Mesodermal cell (in vitro differentiated cells): ENCODE measurements around the gene DNAJB7.
"Not testable (repeated sequence)": the region's sequence is repeated elsewhere in the genome, so short reads cannot be mapped to it uniquely, and the experiment has no call there.

Experiments used
- H3K27ac ChIP-seq: 2 replicates; pipeline ENCODE4 v1.7.0; 2013; ENCODE audit warnings: mild to moderate bottlenecking, low read depth, low read length, moderate library complexity; ENCODE audit not compliant: severe bottlenecking
- H3K36me3 ChIP-seq: 2 replicates; pipeline ENCODE4 v1.7.1; 2013; ENCODE audit warnings: mild to moderate bottlenecking, low read length, moderate library complexity; ENCODE audit not compliant: control insufficient read depth, insufficient read depth
- H3K4me1 ChIP-seq: one replicate; pipeline ENCODE4 v1.7.1; 2013; ENCODE audit warnings: mild to moderate bottlenecking, low read length; ENCODE audit not compliant: insufficient read depth, control insufficient read depth, poor library complexity, severe bottlenecking
- H3K4me3 ChIP-seq: 2 replicates; pipeline ENCODE4 v1.7.0; 2013; ENCODE audit warnings: low read length, control low read depth, mild to moderate bottlenecking; ENCODE audit not compliant: insufficient read depth, poor library complexity, severe bottlenecking; ENCODE audit errors: extremely low read depth
- H3K9me3 ChIP-seq: 2 replicates; pipeline ENCODE4 v1.7.1; 2013; ENCODE audit warnings: mild to moderate bottlenecking, low read length, moderate library complexity; ENCODE audit not compliant: control insufficient read depth
- whole genome bisulfite sequencing, 2 experiments: methylation state at CpG; one replicate each; pipeline ENCODE4 v1.1.5; 2013; ENCODE audit warnings: missing lambda C conversion rate in 2 of 2; ENCODE audit not compliant: insufficient coverage in 2 of 2; 5-methylcytosine and 5-hydroxymethylcytosine counted together

The DNAJB7 gene

GRCh38 chr22:40845816-40846215 lies 16.1 kb downstream of the DNAJB7 start:
- H3K27ac ChIP-seq, H3K4me3 ChIP-seq, H3K9me3 ChIP-seq, H3K4me1 ChIP-seq: not testable (repeated sequence)
- 91 to 99% methylated on average over 8 to 9 of the region's 11 CpGs for WGBS, 2 experiments
- peaks cover 90% of the 10 kb centered on the region for H3K36me3 ChIP-seq

GRCh38 chr22:40844951-40845350 lies 17.0 kb downstream of the DNAJB7 start:
- no peak overlapping the region for H3K4me3 ChIP-seq
- H3K9me3 ChIP-seq = no peaks in the 10 kb centered on the region
- peaks cover 93% of the 10 kb centered on the region for H3K36me3 ChIP-seq
- H3K27ac ChIP-seq = no peak overlapping the region
- no peaks in the 10 kb centered on the region for H3K4me1 ChIP-seq
- no CpG with 5 or more reads among the region's 3 CpGs for WGBS, 2 experiments

GRCh38 chr22:40838486-40838885 lies 23.4 kb downstream of the DNAJB7 start:
- H3K27ac ChIP-seq = no peak overlapping the region
- 100% methylated on average over 2 to 3 of the region's 3 CpGs for WGBS, 2 experiments
- H3K9me3 ChIP-seq = no peaks in the 10 kb centered on the region
- peaks cover 89% of the 10 kb centered on the region for H3K36me3 ChIP-seq
- no peak overlapping the region for H3K4me3 ChIP-seq
- H3K4me1 ChIP-seq = no peaks in the 10 kb centered on the region

GRCh38 chr22:40834619-40835018 lies 27.3 kb downstream of the DNAJB7 start:
- H3K4me1 ChIP-seq = no peaks in the 10 kb centered on the region
- no peak overlapping the region for H3K27ac ChIP-seq
- no peaks in the 10 kb centered on the region for H3K9me3 ChIP-seq
- peaks cover 86% of the 10 kb centered on the region for H3K36me3 ChIP-seq
- 94 to 100% methylated on average over 3 of the region's 3 CpGs for WGBS, 2 experiments
- no peak overlapping the region for H3K4me3 ChIP-seq

- Histone ChIP-seq H3K9me3 (no peaks in the 10 kb centered on the region), H3K27ac (no peak overlapping the region), H3K36me3 (peaks cover 84% of the 10 kb centered on the region), H3K4me3 (no peak overlapping the region), H3K4me1 (peaks cover 6% of the 10 kb centered on the region)
- WGBS, 2 experiments = 94 to 100% methylated on average over 5 to 6 of the region's 6 CpGs
Observed at GRCh38 chr22:40829131-40829530, 32.8 kb downstream of the DNAJB7 start.

GRCh38 chr22:40826984-40827741 lies 34.8 kb downstream of the DNAJB7 start:
- Histone ChIP-seq H3K4me3 (no peak overlapping the region), H3K9me3 (no peaks in the 10 kb centered on the region), H3K27ac (peak overlapping the region; percentile 1), H3K4me1 (peaks cover 6% of the 10 kb centered on the region), H3K36me3 (peaks cover 86% of the 10 kb centered on the region)
- WGBS, 2 experiments = 87 to 100% methylated on average over 1 to 3 of the region's 7 CpGs

- H3K4me1 ChIP-seq, H3K4me3 ChIP-seq, H3K9me3 ChIP-seq, H3K27ac ChIP-seq: not testable (repeated sequence)
- peaks cover 79% of the 10 kb centered on the region for H3K36me3 ChIP-seq
- 100% methylated on average over 1 of the region's 2 CpGs; no CpG with 5 or more reads in 1 of the 2 experiments for WGBS, 2 experiments
Observed at GRCh38 chr22:40826292-40826691, 35.6 kb downstream of the DNAJB7 start.

GRCh38 chr22:40823426-40823825 lies 38.5 kb downstream of the DNAJB7 start:
- Histone ChIP-seq H3K9me3 (no peaks in the 10 kb centered on the region), H3K4me1 (peaks cover 6% of the 10 kb centered on the region), H3K36me3 (peaks cover 54% of the 10 kb centered on the region), H3K27ac (no peak overlapping the region), H3K4me3 (no peak overlapping the region)
- no CpG with 5 or more reads among the region's 1 CpG for WGBS, 2 experiments

GRCh38 chr22:40819599-40820140 lies 42.2 kb downstream of the DNAJB7 start:
- 43% methylated on average over 1 of the region's 4 CpGs; no CpG with 5 or more reads in 1 of the 2 experiments for WGBS, 2 experiments
- peak overlapping the region; percentile 74 for H3K27ac ChIP-seq
- H3K4me3 ChIP-seq = peak overlapping the region; percentile 80

GRCh38 chr22:40818747-40819598 lies 42.9 kb downstream of the DNAJB7 start, which contains the start of gene SLC25A17:
Gene SLC25A17, minus strand, starts transcription at chr22:40819346. Its CDS starts 98 bp downstream, at chr22:40819248.
- 0 to 1% methylated on average over 37 to 44 of the region's 61 CpGs for WGBS, 2 experiments
- Histone ChIP-seq H3K4me3 (peak within 1 kb of the TSS; percentile 80), H3K27ac (peak within 1 kb of the TSS; percentile 78), H3K4me1 (peaks cover 5% of the 10 kb centered on the region), H3K9me3 (no peaks in the 10 kb centered on the region), H3K36me3 (peaks cover 33% of the 10 kb centered on the region)

More at GRCh38 chr22:40819599-40820140, 42.2 kb downstream of the DNAJB7 start:
- Histone ChIP-seq H3K9me3 (no peaks in the 10 kb centered on the region), H3K36me3 (peaks cover 37% of the 10 kb centered on the region), H3K4me1 (peaks cover 5% of the 10 kb centered on the region)
